ENCODE results near the gene OR4M2.
"Not testable (repeated sequence)": the region's sequence is repeated elsewhere in the genome, so short reads cannot be mapped to it uniquely, and the experiment has no call there.

OR4M2 gene, protein sequence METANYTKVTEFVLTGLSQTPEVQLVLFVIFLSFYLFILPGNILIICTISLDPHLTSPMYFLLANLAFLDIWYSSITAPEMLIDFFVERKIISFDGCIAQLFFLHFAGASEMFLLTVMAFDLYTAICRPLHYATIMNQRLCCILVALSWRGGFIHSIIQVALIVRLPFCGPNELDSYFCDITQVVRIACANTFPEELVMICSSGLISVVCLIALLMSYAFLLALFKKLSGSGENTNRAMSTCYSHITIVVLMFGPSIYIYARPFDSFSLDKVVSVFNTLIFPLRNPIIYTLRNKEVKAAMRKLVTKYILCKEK

DNA sequence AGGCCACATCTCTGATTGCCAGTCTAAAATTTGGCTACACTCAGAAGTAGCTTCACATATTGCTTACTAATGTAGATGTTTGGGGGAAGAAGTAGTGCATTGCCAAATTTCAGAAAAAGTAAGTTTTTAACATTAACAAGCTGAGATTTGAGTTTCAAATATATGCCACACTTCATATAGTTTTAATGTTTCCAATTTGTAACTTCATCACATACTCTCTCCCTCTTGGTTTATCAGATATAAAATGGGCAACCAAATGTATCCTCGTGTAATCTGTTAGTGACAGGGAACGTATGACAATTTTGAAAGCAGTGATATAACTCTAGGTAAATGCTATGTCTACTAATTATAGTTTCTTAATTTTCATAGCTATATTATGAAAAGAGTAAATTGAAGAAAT lies at the start of gene OR4M2:
Gene OR4M2 (plus strand): TSS at position 301 of the 400 bp plus-strand sequence. CDS start 98 bp downstream, at position 399.
- not testable (repeated sequence) for DNase-seq

DNA sequence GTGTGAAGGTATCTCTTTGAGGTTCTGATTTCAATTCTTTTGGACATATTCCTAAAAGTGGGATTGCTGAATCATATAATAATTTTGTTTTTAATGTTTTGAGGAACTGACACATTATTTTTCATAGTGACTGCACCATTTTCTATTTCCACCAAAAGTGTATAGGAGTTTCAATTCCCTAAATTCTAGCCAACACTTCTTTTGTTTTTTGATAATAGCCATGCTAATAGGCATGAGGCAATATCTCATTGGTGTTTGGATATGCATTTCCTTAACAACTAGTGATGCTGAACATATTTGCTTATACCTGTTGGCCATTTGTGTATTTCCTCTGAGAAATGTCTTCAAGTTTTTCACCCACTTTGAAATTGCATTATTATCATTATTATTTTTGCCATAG lies 11.1 kb upstream of the OR4M2 start:
- not testable (repeated sequence) for DNase-seq

DNA sequence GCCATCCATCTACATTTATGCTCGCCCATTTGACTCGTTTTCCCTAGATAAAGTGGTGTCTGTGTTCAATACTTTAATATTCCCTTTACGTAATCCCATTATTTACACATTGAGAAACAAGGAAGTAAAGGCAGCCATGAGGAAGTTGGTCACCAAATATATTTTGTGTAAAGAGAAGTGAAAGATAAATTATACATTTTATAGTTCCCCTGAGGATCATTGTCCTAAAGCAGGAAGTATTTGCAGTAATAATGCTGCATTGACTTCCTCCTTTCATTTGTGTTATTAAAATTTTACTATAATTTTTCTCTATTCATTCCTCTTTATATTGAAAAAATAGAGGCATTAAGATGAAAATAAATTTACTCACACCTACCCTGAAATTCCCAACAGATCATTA lies 1.1 kb downstream of the OR4M2 start:
- DNase-seq = not testable (repeated sequence)

DNA sequence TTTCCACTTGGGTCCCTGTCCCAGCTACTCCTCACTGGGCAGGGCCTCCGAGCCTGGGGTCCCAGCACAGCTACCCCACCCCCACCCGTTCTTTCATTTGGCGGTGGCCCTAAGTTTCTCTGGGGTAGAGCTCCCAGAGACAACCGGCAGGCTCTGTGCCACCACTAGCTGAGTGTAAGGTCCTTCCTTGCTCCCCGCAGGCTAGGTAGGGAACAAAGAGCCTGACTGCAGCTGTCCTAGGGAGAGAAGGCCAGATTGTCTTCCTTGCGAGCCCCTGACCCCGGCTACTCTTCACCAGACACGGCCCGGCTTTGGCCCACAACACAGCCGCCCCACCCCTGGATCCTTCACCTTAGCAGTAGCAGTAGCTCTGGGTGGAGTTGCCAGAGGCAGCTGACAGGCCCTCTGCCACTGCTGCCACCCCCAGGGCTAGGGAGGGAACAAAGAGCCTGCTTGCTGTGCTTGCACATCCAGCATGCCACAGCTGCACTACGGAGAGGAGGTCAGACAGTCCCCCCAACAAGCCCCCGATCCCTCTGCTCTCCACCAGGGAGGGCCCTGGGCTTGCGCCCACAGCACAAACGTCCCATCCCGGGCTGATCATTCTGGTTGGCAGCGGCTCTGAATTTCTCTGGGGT lies 18.4 kb downstream of the OR4M2 start:
- DNase-seq = not testable (repeated sequence)

DNA sequence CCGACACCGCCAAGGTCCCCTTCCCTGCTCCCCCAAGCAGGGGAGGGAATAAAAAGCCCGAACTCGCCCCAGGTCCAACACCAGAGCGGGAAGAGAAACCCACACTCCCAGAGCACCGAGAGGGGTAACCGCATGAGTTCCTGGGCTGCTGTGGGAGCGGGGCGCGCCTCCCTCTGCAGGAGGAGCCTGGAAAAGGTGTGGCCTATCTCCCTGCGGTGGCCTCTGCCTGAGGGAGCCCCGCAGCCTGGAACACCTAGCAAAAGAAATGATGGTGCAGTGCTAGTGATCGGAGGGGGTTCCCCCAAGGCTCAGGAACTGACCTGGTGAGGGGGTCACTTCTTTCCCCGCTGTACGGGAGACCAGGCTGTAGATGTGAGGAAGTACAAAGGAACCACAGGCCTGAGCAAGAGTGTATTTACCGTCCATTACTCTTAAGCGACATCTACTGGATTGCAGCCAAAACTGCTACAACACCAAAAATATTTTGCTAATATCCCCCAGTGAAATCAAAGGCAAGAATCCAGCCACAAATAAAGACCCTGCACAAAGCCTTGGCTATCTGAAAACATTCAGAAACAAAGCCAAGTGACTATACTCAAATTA lies 19.1 kb downstream of the OR4M2 start:
- not testable (repeated sequence) for DNase-seq

DNA sequence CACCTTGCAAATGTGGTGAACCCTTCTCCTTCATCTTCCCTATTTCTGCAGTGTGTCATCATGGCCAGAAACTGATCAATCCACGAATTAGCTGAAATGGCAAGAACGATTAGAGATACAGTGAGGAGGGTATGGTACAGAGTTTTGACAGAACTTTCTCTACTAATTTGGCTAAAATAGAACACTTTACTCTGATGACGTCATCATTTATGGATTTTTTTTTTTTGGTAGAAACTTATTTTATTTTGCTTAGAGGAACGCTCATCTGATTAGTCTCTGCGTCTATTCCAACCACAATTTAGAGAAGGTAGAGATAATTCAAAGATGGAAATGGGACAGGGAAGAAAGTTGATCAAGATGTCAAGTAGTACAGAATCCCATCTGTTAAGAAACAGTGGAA lies 41.7 kb downstream of the OR4M2 start:
- DNase-seq = not testable (repeated sequence)
